Activated B cell treated with CpG ODN at 0.5 μM for 24 hours (primary cell): ENCODE results near the gene AUTS2. TPM values are rescaled to one million over a fixed set of nuclear protein-coding genes. Genes with fewer than 3 reads are reported as not detected.

Source experiments
- ATAC-seq: fragments of 200-7000 bp; cut with Tn5 transposase; one replicate; pipeline ENCODE4 v1.10.0; 2021; ENCODE audit warnings: low read depth, mild to moderate bottlenecking, moderate library complexity
- CTCF ChIA-PET: fragments of 350-600 bp; sonication (Branson Sonifier 250); formaldehyde crosslinking; loops from one replicate; lab custom pipeline; 2021; ENCODE audit warnings: antibody characterized with exemption; lab: Charles Lee
- POLR2A ChIA-PET: fragments of 350-600 bp; sonication (Branson Sonifier 250); formaldehyde crosslinking; loops from one replicate; lab custom pipeline; 2021; ENCODE audit warnings: antibody characterized with exemption; lab: Charles Lee
- DNase-seq: peaks from one replicate; pipeline ENCODE4 v3.0.0; 2022
- H3K27ac Mint-ChIP-seq: one replicate; pipeline ENCODE4 v1.8.0; 2020; ENCODE audit warnings: mixed read lengths
- H3K27me3 Mint-ChIP-seq: one replicate; pipeline ENCODE4 v1.8.0; 2021; ENCODE audit warnings: mixed read lengths
- H3K36me3 Mint-ChIP-seq: one replicate; pipeline ENCODE4 v1.8.0; 2021; ENCODE audit warnings: low read depth, mixed read lengths
- H3K4me1 Mint-ChIP-seq: one replicate; pipeline ENCODE4 v1.8.0; 2021; ENCODE audit warnings: mixed read lengths
- H3K4me3 Mint-ChIP-seq: one replicate; pipeline ENCODE4 v1.8.0; 2020; ENCODE audit warnings: mild to moderate bottlenecking, mixed read lengths
- H3K9me3 Mint-ChIP-seq: one replicate; pipeline ENCODE4 v1.8.0; 2020; ENCODE audit warnings: mixed read lengths
- CTCF ChIP-seq: fragments of 200-600 bp; IDR thresholded peaks from one replicate; pipeline ENCODE4 v1.8.0; 2022; ENCODE audit warnings: antibody characterized with exemption, mild to moderate bottlenecking
- intact Hi-C: fragments of 100-400 bp; cut with micrococcal nuclease; formaldehyde crosslinking; loops from one replicate; pipeline ENCODE4 v1.15.1; 2024
- total RNA-seq: library from RNA; stranded (reverse); gene quantifications from 2 replicates; pipeline ENCODE4 v1.2.3, GENCODE V29; 2022

AUTS2 gene
- total RNA-seq, 1 donor from 2014 or later = 15.9 TPM

- Mint-ChIP-seq H3K27me3 (no peaks in the 10 kb centered on the region), H3K4me1 (peaks cover 27% of the 10 kb centered on the region), H3K9me3 (no peaks in the 10 kb centered on the region), H3K4me3 (no peak overlapping the region), H3K27ac (no peak overlapping the region), H3K36me3 (peaks cover 5% of the 10 kb centered on the region)
- ChIA-PET CTCF (no interaction called here), POLR2A (no interaction called here)
- no peak for ATAC-seq
- intact Hi-C loops = no loop called here
- DNase-seq = no peak
- no peak for TF ChIP-seq CTCF
These were observed 478.1 kb downstream of the AUTS2 start for GRCh38 chr7:70076325-70076724.

- Mint-ChIP-seq H3K36me3 (peaks cover 9% of the 10 kb centered on the region), H3K4me3 (no peak overlapping the region), H3K4me1 (peaks cover 10% of the 10 kb centered on the region), H3K9me3 (peaks cover 3% of the 10 kb centered on the region), H3K27me3 (no peaks in the 10 kb centered on the region), H3K27ac (no peak overlapping the region)
- DNase-seq (no peak), ATAC-seq (no peak)
- POLR2A ChIA-PET = no interaction called here
- intact Hi-C loops = no loop called here
- CTCF ChIA-PET = no interaction called here
- no peak for TF ChIP-seq CTCF
These were observed 483.9 kb downstream of the AUTS2 start for GRCh38 chr7:70082099-70082611.

- DNase-seq = no peak
- no peak for ATAC-seq
- Mint-ChIP-seq H3K27me3 (no peaks in the 10 kb centered on the region), H3K27ac (no peak overlapping the region), H3K36me3 (peaks cover 12% of the 10 kb centered on the region), H3K4me1 (no peaks in the 10 kb centered on the region), H3K9me3 (peaks cover 2% of the 10 kb centered on the region), H3K4me3 (no peak overlapping the region)
- intact Hi-C loops = no loop called here
- CTCF ChIA-PET = no interaction called here
- POLR2A ChIA-PET = no interaction called here
- no peak for TF ChIP-seq CTCF
These were observed 493.1 kb downstream of the AUTS2 start for GRCh38 chr7:70091362-70091761.

GRCh38 chr7:70092314-70093204 is 494.3 kb downstream of the AUTS2 start:
- intact Hi-C loops = no loop called here
- no peak for TF ChIP-seq CTCF
- peaks cover 2% of the 10 kb centered on the region for H3K9me3 Mint-ChIP-seq
- ATAC-seq (no peak), DNase-seq (no peak)
- H3K27me3 Mint-ChIP-seq = no peaks in the 10 kb centered on the region
- H3K4me1 Mint-ChIP-seq = no peaks in the 10 kb centered on the region
- peaks cover 9% of the 10 kb centered on the region for H3K36me3 Mint-ChIP-seq
- no peak overlapping the region for H3K27ac Mint-ChIP-seq
- ChIA-PET CTCF (no interaction called here), POLR2A (no interaction called here)
- no peak overlapping the region for H3K4me3 Mint-ChIP-seq

- Mint-ChIP-seq H3K27ac (no peak overlapping the region), H3K9me3 (no peaks in the 10 kb centered on the region), H3K27me3 (no peaks in the 10 kb centered on the region), H3K36me3 (peaks cover 5% of the 10 kb centered on the region), H3K4me3 (no peak overlapping the region), H3K4me1 (no peaks in the 10 kb centered on the region)
- intact Hi-C loops = no loop called here
- POLR2A ChIA-PET = no interaction called here
- DNase-seq (no peak), ATAC-seq (no peak)
- no peak for TF ChIP-seq CTCF
- CTCF ChIA-PET = no interaction called here
These were observed 495.1 kb downstream of the AUTS2 start for GRCh38 chr7:70093205-70093904.
